ENCODE data around the gene CHFR. TPM values are rescaled to one million over a fixed set of nuclear protein-coding genes. Genes with fewer than 3 reads are reported as not detected.
"Not testable (repeated sequence)": the region's sequence is repeated elsewhere in the genome, so short reads cannot be mapped to it uniquely, and the experiment has no call there.

The CHFR gene
- total RNA-seq, 2 experiments from 2014 or later: 38.2 to 55.9 TPM

GRCh38 chr12:132908145-132909029 lies 21.0 kb upstream of the CHFR start:
- intact Hi-C loops (cut with micrococcal nuclease; ENCODE audit: unreplicated experiment): loop anchor here (5.0 kb wide), 1 partner anchor 86 kb away; no protein-coding TSS in a partner anchor
- Histone ChIP-seq H3K4me2 (ENCODE audit: low read length) (peak overlapping the region; percentile 71), H3K9me2 (ENCODE audit: insufficient read depth, low read length) (no peaks in the 10 kb centered on the region), H3K27ac (ENCODE audit: low read depth, low read length, poor library complexity, severe bottlenecking) (peak overlapping the region; percentile 73), H4K20me1 (ENCODE audit: insufficient read depth, low read length) (no peaks in the 10 kb centered on the region), H3K79me2 (ENCODE audit: insufficient read depth, low read depth, low read length) (no peaks in the 10 kb centered on the region), H3K4me1 (ENCODE audit: insufficient read depth, low read length, poor library complexity, severe bottlenecking) (peaks cover 15% of the 10 kb centered on the region), H2AFZ (ENCODE audit: low read length) (peak overlapping the region; percentile 91), H3K4me3 (ENCODE audit: low read depth, low read length, poor library complexity, severe bottlenecking) (peak overlapping the region; percentile 75), H3K36me3 (ENCODE audit: insufficient read depth, low read length) (no peaks in the 10 kb centered on the region), H3K9me3 (ENCODE audit: low read length) (peaks cover 13% of the 10 kb centered on the region; the same call in 1 of the 2 replicates)
- no peak for TF ChIP-seq CTCF (conservative IDR thresholded peaks at IDR 0.05; ENCODE audit: low read length)
- TF ChIP-seq EZH2phosphoT487 (IDR thresholded peaks at IDR 0.05; ENCODE audit: borderline replicate concordance, low read depth, low read length): no peak
- CTCF ChIA-PET (ENCODE audit: unreplicated experiment): no interaction called here
- peak; percentile 98 for DNase-seq (ENCODE audit: low spot score)
- POLR2A ChIA-PET: interaction anchor here (0.5 to 1.1 kb wide), 3 partner anchors 9 to 78 kb away, joined by 3 to 5 read pairs (median 3); partner anchors contain the start of gene ZNF26
- BruUV-seq (replicated peaks): no TSS peak

- H3K36me3 ChIP-seq (ENCODE audit: insufficient read depth, low read length); H3K79me2 ChIP-seq (ENCODE audit: insufficient read depth, low read depth, low read length); CTCF ChIA-PET (ENCODE audit: unreplicated experiment); BruUV-seq (replicated peaks); H4K20me1 ChIP-seq (ENCODE audit: insufficient read depth, low read length); H3K9me2 ChIP-seq (ENCODE audit: insufficient read depth, low read length); H3K27ac ChIP-seq (ENCODE audit: low read depth, low read length, poor library complexity, severe bottlenecking); DNase-seq (ENCODE audit: low spot score): not testable (repeated sequence)
- peak overlapping the region; percentile 91 for H2AFZ ChIP-seq (ENCODE audit: low read length)
- POLR2A ChIA-PET: interaction anchor here (0.6 kb wide), 1 partner anchor 16 kb away, joined by 4 read pairs; no protein-coding TSS in a partner anchor
- H3K4me3 ChIP-seq (ENCODE audit: low read depth, low read length, poor library complexity, severe bottlenecking): peak overlapping the region; percentile 75
- peak overlapping the region; percentile 71 for H3K4me2 ChIP-seq (ENCODE audit: low read length)
- H3K9me3 ChIP-seq (ENCODE audit: low read length): peaks cover 15% of the 10 kb centered on the region; the same call in 1 of the 2 replicates
- intact Hi-C loops (cut with micrococcal nuclease; ENCODE audit: unreplicated experiment): loop anchor here (5.0 kb wide), 1 partner anchor 85 kb away; no protein-coding TSS in a partner anchor
- peaks cover 15% of the 10 kb centered on the region for H3K4me1 ChIP-seq (ENCODE audit: insufficient read depth, low read length, poor library complexity, severe bottlenecking)
These were observed 20.4 kb upstream of the CHFR start for GRCh38 chr12:132907789-132908144.

GRCh38 chr12:132907216-132907615 lies 19.8 kb upstream of the CHFR start:
- Histone ChIP-seq H3K36me3 (ENCODE audit: insufficient read depth, low read length) (no peaks in the 10 kb centered on the region), H3K4me2 (ENCODE audit: low read length) (no peak overlapping the region), H3K27ac (ENCODE audit: low read depth, low read length, poor library complexity, severe bottlenecking) (no peak overlapping the region), H3K4me3 (ENCODE audit: low read depth, low read length, poor library complexity, severe bottlenecking) (no peak overlapping the region), H4K20me1 (ENCODE audit: insufficient read depth, low read length) (no peaks in the 10 kb centered on the region), H3K9me3 (ENCODE audit: low read length) (peaks cover 15% of the 10 kb centered on the region; the same call in 1 of the 2 replicates), H3K9me2 (ENCODE audit: insufficient read depth, low read length) (no peaks in the 10 kb centered on the region), H3K4me1 (ENCODE audit: insufficient read depth, low read length, poor library complexity, severe bottlenecking) (peaks cover 15% of the 10 kb centered on the region), H2AFZ (ENCODE audit: low read length) (no peak overlapping the region), H3K79me2 (ENCODE audit: insufficient read depth, low read depth, low read length) (no peaks in the 10 kb centered on the region)
- intact Hi-C loops (cut with micrococcal nuclease; ENCODE audit: unreplicated experiment): loop anchor here (5.0 kb wide), 1 partner anchor 85 kb away; no protein-coding TSS in a partner anchor
- ChIA-PET POLR2A (interaction anchor here (0.6 kb wide), 1 partner anchor 17 kb away, joined by 4 read pairs; no protein-coding TSS in a partner anchor), CTCF (ENCODE audit: unreplicated experiment) (no interaction called here)
- BruUV-seq (replicated peaks): no TSS peak
- no peak for DNase-seq (ENCODE audit: low spot score)
- no peak for TF ChIP-seq EZH2phosphoT487 (IDR thresholded peaks at IDR 0.05; ENCODE audit: borderline replicate concordance, low read depth, low read length)
- no peak for TF ChIP-seq CTCF (conservative IDR thresholded peaks at IDR 0.05; ENCODE audit: low read length)
